SK-N-SH (cell line): ENCODE results near the gene CHMP4A. TPM values are rescaled to one million over a fixed set of nuclear protein-coding genes. Genes with fewer than 3 reads are reported as not detected.

Experiments used
- CTCF ChIA-PET: fragments of 300-600, 350-600 bp; formaldehyde crosslinking; extraction: SDS; loops from one replicate; lab custom pipeline; 2021; lab: Yijun Ruan, JAX
- POLR2A ChIA-PET: fragments of 350-600 bp; sonication (Branson Sonifier 250); formaldehyde crosslinking; extraction: SDS; loops from one replicate; lab custom pipeline; 2020; ENCODE audit warnings: antibody characterized with exemption, inconsistent platforms; lab: Yijun Ruan, JAX
- DNase-seq: peaks from one replicate; pipeline ENCODE4 v3.0.0; 2012
- H2AFZ ChIP-seq: fragments of 200-600 bp; sonication (generic); 2 replicates; pipeline ENCODE4 v1.8.1; 2016; ENCODE audit warnings: antibody characterized with exemption, mild to moderate bottlenecking, low read depth
- H3F3A ChIP-seq: fragments of 200-600 bp; sonication (generic); replicated peaks from 2 replicates; pipeline ENCODE3; 2016; ENCODE audit warnings: antibody characterized with exemption, mild to moderate bottlenecking; ENCODE audit not compliant: insufficient read depth
- H3K27ac ChIP-seq, 2 experiments: fragments of 200-500 bp in 1 of 2; fragments of 200-600 bp in 1 of 2; sonication (Bioruptor generic) in 1 of 2; sonication (generic), shearing (Covaris generic) in 1 of 2; 2 replicates each; pipeline versions ENCODE4 v1.5.1 to v1.6.1; 2014 to 2016; ENCODE audit warnings: low read depth in 2 of 2, inconsistent platforms in 1 of 2, low read length in 1 of 2, mild to moderate bottlenecking in 1 of 2, mixed read lengths in 1 of 2
- H3K27me3 ChIP-seq: fragments of 200-600 bp; sonication (generic), shearing (Covaris generic); 2 replicates; pipeline ENCODE4 v1.6.1; 2016; ENCODE audit warnings: mixed run types; ENCODE audit not compliant: insufficient read depth
- H3K36me3 ChIP-seq, 2 experiments: fragments of 200-500 bp in 1 of 2; fragments of 200-600 bp in 1 of 2; sonication (Bioruptor generic) in 1 of 2; sonication (generic) in 1 of 2; replicated peaks in 1 of 2; 2 replicates each; pipeline versions ENCODE3 to v1.5.1; 2014 to 2016; ENCODE audit warnings: low read length in 1 of 2, mild to moderate bottlenecking in 1 of 2; ENCODE audit not compliant: insufficient read depth in 2 of 2, control insufficient read depth in 1 of 2
- H3K4me1 ChIP-seq, 2 experiments: fragments of 200-500 bp in 1 of 2; fragments of 200-600 bp in 1 of 2; sonication (Bioruptor generic) in 1 of 2; sonication (generic), shearing (Covaris generic) in 1 of 2; 2 replicates each; pipeline versions ENCODE4 v1.5.1 to v1.6.1; 2014 to 2016; ENCODE audit warnings: low read depth in 1 of 2, low read length in 1 of 2, mixed run types in 1 of 2; ENCODE audit not compliant: insufficient read depth in 2 of 2, control insufficient read depth in 1 of 2
- H3K4me2 ChIP-seq: fragments of 200-600 bp; sonication (generic), shearing (Covaris generic); 2 replicates; pipeline ENCODE4 v1.6.1; 2017; ENCODE audit warnings: mixed run types
- H3K4me3 ChIP-seq, 2 experiments: fragments of 200-500 bp in 1 of 2; fragments of 200-600 bp in 1 of 2; sonication (Bioruptor generic) in 1 of 2; sonication (generic), shearing (Covaris generic) in 1 of 2; 2 replicates each; pipeline versions ENCODE4 v1.5.1 to v1.8.1; 2014 to 2016; ENCODE audit warnings: low read depth in 2 of 2, inconsistent platforms in 1 of 2, low read length in 1 of 2, mild to moderate bottlenecking in 1 of 2, mixed read lengths in 1 of 2, moderate library complexity in 1 of 2
- H3K79me2 ChIP-seq: fragments of 200-600 bp; sonication (generic); 2 replicates; pipeline ENCODE4 v1.8.1; 2017; ENCODE audit warnings: mild to moderate bottlenecking; ENCODE audit not compliant: insufficient read depth
- H3K9ac ChIP-seq: fragments of 200-600 bp; sonication (generic); 2 replicates; pipeline ENCODE4 v1.6.1; 2017; ENCODE audit warnings: mixed run types
- H3K9me2 ChIP-seq: fragments of 200-600 bp; sonication (generic); 2 replicates; pipeline ENCODE4 v1.6.1; 2017; ENCODE audit warnings: mixed run types
- H3K9me3 ChIP-seq: fragments of 200-600 bp; sonication (generic); 2 replicates; pipeline ENCODE4 v1.6.1; 2017; ENCODE audit warnings: mixed run types, mild to moderate bottlenecking, moderate library complexity
- H4K20me1 ChIP-seq: fragments of 200-600 bp; sonication (generic); 2 replicates; pipeline ENCODE4 v1.6.1; 2017; ENCODE audit warnings: mild to moderate bottlenecking, mixed run types; ENCODE audit not compliant: insufficient read depth
- CHD2 ChIP-seq: fragments of 150-350 bp; IDR thresholded peaks from 2 replicates; pipeline ENCODE4 v1.6.1; 2018; ENCODE audit warnings: low read length; ENCODE audit not compliant: partially characterized antibody
- ELF1 ChIP-seq: IDR thresholded peaks from 2 replicates; pipeline ENCODE4 v1.4.0; 2012
- EP300 ChIP-seq, 2 experiments: IDR thresholded peaks; 2 replicates each; pipeline versions ENCODE4 v1.4.0 to v1.6.1; 2012; ENCODE audit warnings: borderline replicate concordance in 1 of 2, low read depth in 1 of 2, low read length in 1 of 2
- EZH2phosphoT487 ChIP-seq: fragments of 200-600 bp; sonication (generic); IDR thresholded peaks from 2 replicates; pipeline ENCODE4 v1.6.1; 2017; ENCODE audit warnings: low read depth, mixed run types, mild to moderate bottlenecking, antibody characterized with exemption, moderate library complexity, borderline replicate concordance
- GATA2 ChIP-seq: sonication (generic); formaldehyde crosslinking; IDR thresholded peaks from 2 replicates; pipeline ENCODE4 v1.5.0; 2020; ENCODE audit warnings: mild to moderate bottlenecking, missing genetic modification reagents
- MEF2A ChIP-seq: IDR thresholded peaks from 2 replicates; pipeline ENCODE4 v1.4.0; 2012; ENCODE audit warnings: low read depth, borderline replicate concordance
- MXI1 ChIP-seq: IDR thresholded peaks from 2 replicates; pipeline ENCODE4 v1.6.1; 2012; ENCODE audit warnings: mild to moderate bottlenecking, low read depth, low read length, improper control_type of control experiment
- NRF1 ChIP-seq: IDR thresholded peaks from 2 replicates; pipeline ENCODE4 v1.6.1; 2012; ENCODE audit warnings: low read depth, mild to moderate bottlenecking, low read length
- RAD21 ChIP-seq: IDR thresholded peaks from 2 replicates; pipeline ENCODE4 v1.6.1; 2012; ENCODE audit warnings: mild to moderate bottlenecking, low read length
- RCOR1 ChIP-seq: fragments of 150-350 bp; IDR thresholded peaks from 2 replicates; pipeline ENCODE4 v1.6.1; 2017; ENCODE audit warnings: antibody characterized with exemption, low read length
- RFX5 ChIP-seq: IDR thresholded peaks from 2 replicates; pipeline ENCODE4 v1.6.1; 2012; ENCODE audit warnings: mild to moderate bottlenecking, improper control_type of control experiment, low read length
- SMC3 ChIP-seq: IDR thresholded peaks from 2 replicates; pipeline ENCODE4 v1.6.1; 2012; ENCODE audit warnings: low read depth, low read length, improper control_type of control experiment
- TAF1 ChIP-seq: IDR thresholded peaks from 2 replicates; pipeline ENCODE4 v1.6.1; 2012; ENCODE audit warnings: low read depth, mild to moderate bottlenecking, low read length, moderate library complexity, borderline replicate concordance
- TCF12 ChIP-seq: IDR thresholded peaks from 2 replicates; pipeline ENCODE4 v1.4.0; 2012
- TEAD4 ChIP-seq: IDR thresholded peaks from 2 replicates; pipeline ENCODE4 v1.4.0; 2012; ENCODE audit warnings: mild to moderate bottlenecking, borderline replicate concordance; ENCODE audit not compliant: insufficient read depth
- YY1 ChIP-seq: IDR thresholded peaks from 2 replicates; pipeline ENCODE4 v1.4.0; 2012; ENCODE audit warnings: low read depth, mild to moderate bottlenecking
- WGBS: methylation state at CpG from one replicate; pipeline ENCODE4 v1.1.6; 2017; ENCODE audit warnings: low lambda C conversion rate; 5-methylcytosine and 5-hydroxymethylcytosine counted together
- polyA plus RNA-seq, 3 experiments: library from polyadenylated mRNA; depleted of rRNA; stranded (reverse); fragments of >200 nt; gene quantifications; 2 replicates each; pipeline ENCODE4 v1.2.3, GENCODE V29; 2012
- TF ChIP-seq, protein P1 (sequence below): fragments of 200-600 bp; sonication (generic); IDR thresholded peaks from 2 replicates; pipeline ENCODE4 v1.6.1; 2017; ENCODE audit warnings: antibody characterized with exemption, mild to moderate bottlenecking, moderate library complexity
- TF ChIP-seq, protein P2 (sequence below): IDR thresholded peaks from 2 replicates; pipeline ENCODE4; 2012
- TF ChIP-seq, protein P3 (sequence below): IDR thresholded peaks from 2 replicates; pipeline ENCODE4 v1.4.0; 2012; ENCODE audit warnings: low read depth
- TF ChIP-seq, protein P4 (sequence below): fragments of 150-350 bp; IDR thresholded peaks from 2 replicates; pipeline ENCODE4 v1.6.1; 2016; ENCODE audit warnings: mild to moderate bottlenecking, low read depth, low read length

Gene CHMP4A
- polyA plus RNA-seq, 1 of the 3 experiments (the other 2 are of a cell fraction) = 92.4 TPM

DNA sequence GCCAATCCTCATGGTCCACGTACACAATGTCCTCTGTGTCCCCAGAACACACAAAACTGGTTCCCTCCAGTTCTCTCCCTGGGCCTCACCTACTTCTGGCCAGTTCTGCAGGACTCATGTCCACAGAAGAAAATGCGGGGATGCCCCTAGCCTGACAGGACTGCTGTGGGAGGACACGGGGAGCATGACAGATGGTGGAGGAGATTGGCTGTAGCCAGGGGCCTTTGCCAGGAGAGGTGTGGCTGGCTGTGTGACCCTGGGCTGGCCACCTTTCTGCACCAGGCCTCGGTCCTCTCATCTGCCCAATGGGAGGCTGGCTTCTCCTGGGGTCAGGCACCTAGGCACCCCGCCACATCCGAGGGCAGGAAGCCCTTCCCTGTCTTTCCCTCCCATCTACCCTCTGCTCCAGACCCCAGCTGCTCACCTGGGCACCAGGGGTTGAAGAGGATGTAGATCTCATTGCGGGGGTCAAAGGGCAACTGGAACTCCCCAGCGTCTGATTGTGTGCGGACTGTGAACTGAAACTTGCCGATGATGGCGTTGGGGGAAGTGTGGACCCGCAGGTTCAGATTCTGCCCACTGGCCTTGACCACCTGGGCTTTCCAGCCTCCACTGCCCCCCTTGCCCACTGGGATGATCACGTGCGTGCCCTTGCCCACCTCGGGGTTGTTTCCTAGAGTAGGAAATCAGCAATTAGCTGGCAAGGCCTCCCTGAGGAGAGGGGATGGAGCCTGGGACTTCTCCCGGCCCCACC lies 46.9 kb upstream of the CHMP4A start:
- H3K79me2 ChIP-seq = no peaks in the 10 kb centered on the region
- H3K36me3 ChIP-seq = peaks cover 0 to 3% of the 10 kb centered on the region in 2 experiments
- 85% methylated on average over 12 of the region's 16 CpGs for WGBS
- ChIA-PET CTCF (interaction anchor here (1.6 kb wide), 1 partner anchor 11 kb away, joined by 3 read pairs; the partner anchor contains the start of gene RABGGTA), POLR2A (no interaction called here)
- H3K27ac ChIP-seq = no peak overlapping the region
- H3F3A ChIP-seq = peaks cover 5% of the 10 kb centered on the region
- no peaks in the 10 kb centered on the region for H3K9me2 ChIP-seq
- no peaks in the 10 kb centered on the region for H3K27me3 ChIP-seq
- H3K4me1 ChIP-seq = peaks cover 0 to 3% of the 10 kb centered on the region in 2 experiments; a peak in 1 of 4 replicates
- no peak overlapping the region for H2AFZ ChIP-seq
- DNase-seq = no peak
- H3K4me3 ChIP-seq = no peak overlapping the region
- no peak for TF ChIP-seq MXI1
- TF ChIP-seq RAD21 = no peak
- no peak for TF ChIP-seq RFX5
- TF ChIP-seq, protein P1, sequence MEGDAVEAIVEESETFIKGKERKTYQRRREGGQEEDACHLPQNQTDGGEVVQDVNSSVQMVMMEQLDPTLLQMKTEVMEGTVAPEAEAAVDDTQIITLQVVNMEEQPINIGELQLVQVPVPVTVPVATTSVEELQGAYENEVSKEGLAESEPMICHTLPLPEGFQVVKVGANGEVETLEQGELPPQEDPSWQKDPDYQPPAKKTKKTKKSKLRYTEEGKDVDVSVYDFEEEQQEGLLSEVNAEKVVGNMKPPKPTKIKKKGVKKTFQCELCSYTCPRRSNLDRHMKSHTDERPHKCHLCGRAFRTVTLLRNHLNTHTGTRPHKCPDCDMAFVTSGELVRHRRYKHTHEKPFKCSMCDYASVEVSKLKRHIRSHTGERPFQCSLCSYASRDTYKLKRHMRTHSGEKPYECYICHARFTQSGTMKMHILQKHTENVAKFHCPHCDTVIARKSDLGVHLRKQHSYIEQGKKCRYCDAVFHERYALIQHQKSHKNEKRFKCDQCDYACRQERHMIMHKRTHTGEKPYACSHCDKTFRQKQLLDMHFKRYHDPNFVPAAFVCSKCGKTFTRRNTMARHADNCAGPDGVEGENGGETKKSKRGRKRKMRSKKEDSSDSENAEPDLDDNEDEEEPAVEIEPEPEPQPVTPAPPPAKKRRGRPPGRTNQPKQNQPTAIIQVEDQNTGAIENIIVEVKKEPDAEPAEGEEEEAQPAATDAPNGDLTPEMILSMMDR = no peak
- no peak for TF ChIP-seq YY1
- TF ChIP-seq EP300 (IDR thresholded peaks at IDR 0.05; ENCODE audit: borderline replicate concordance in 1 of 2, low read depth in 1 of 2, low read length in 1 of 2) = no peak
- TF ChIP-seq TAF1 = no peak
- no peak for TF ChIP-seq SMC3
- TF ChIP-seq, protein P2, sequence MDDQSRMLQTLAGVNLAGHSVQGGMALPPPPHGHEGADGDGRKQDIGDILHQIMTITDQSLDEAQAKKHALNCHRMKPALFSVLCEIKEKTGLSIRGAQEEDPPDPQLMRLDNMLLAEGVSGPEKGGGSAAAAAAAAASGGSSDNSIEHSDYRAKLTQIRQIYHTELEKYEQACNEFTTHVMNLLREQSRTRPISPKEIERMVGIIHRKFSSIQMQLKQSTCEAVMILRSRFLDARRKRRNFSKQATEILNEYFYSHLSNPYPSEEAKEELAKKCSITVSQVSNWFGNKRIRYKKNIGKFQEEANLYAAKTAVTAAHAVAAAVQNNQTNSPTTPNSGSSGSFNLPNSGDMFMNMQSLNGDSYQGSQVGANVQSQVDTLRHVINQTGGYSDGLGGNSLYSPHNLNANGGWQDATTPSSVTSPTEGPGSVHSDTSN = no peak
- no peak for TF ChIP-seq EZH2phosphoT487
- TF ChIP-seq TCF12 = no peak
- no peak for TF ChIP-seq CHD2
- no peak for TF ChIP-seq TEAD4
- no peak for TF ChIP-seq MEF2A
- TF ChIP-seq NRF1 = no peak
- TF ChIP-seq, protein P3, sequence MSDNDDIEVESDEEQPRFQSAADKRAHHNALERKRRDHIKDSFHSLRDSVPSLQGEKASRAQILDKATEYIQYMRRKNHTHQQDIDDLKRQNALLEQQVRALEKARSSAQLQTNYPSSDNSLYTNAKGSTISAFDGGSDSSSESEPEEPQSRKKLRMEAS = no peak
- TF ChIP-seq GATA2 (CRISPR knock-in tag) = no peak
- TF ChIP-seq, protein P4, sequence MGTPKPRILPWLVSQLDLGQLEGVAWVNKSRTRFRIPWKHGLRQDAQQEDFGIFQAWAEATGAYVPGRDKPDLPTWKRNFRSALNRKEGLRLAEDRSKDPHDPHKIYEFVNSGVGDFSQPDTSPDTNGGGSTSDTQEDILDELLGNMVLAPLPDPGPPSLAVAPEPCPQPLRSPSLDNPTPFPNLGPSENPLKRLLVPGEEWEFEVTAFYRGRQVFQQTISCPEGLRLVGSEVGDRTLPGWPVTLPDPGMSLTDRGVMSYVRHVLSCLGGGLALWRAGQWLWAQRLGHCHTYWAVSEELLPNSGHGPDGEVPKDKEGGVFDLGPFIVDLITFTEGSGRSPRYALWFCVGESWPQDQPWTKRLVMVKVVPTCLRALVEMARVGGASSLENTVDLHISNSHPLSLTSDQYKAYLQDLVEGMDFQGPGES = no peak
- TF ChIP-seq RCOR1 = no peak
- no peak for TF ChIP-seq ELF1
- H3K9me3 ChIP-seq = no peaks in the 10 kb centered on the region
- no peak overlapping the region for H3K4me2 ChIP-seq
- no peak overlapping the region for H3K9ac ChIP-seq
- H4K20me1 ChIP-seq = no peaks in the 10 kb centered on the region
